Mammary epithelial cell (primary cell): ENCODE data around the gene ERCC3.

Source experiments
- CTCF ChIP-seq, 2 donors: IDR thresholded peaks in 1 of 2; conservative IDR thresholded peaks in 1 of 2; 2 replicates each; pipeline ENCODE4 v1.5.1; 2011 to 2012; ENCODE audit warnings: inconsistent platforms in 2 of 2, low read length in 2 of 2, mild to moderate bottlenecking in 2 of 2, control low read depth in 1 of 2, low read depth in 1 of 2; ENCODE audit not compliant: insufficient read depth in 1 of 2; ENCODE audit errors: extremely low read depth in 1 of 2
- EZH2 ChIP-seq: IDR thresholded peaks from 2 replicates; pipeline ENCODE4 v1.6.1; 2012; ENCODE audit warnings: low read length, inconsistent platforms, borderline replicate concordance

GRCh38 chr2:127309468-127309867, 15.5 kb upstream of the ERCC3 start:
- TF ChIP-seq CTCF (conservative IDR thresholded peaks at IDR 0.05 in 1 of 2, IDR thresholded peaks at IDR 0.05 in 1 of 2; ENCODE audit: extremely low read depth in 1 of 2, insufficient read depth in 1 of 2, low read depth in 1 of 2, low read length in 2 of 2) (no peak), EZH2 (no peak)
